ENCODE data around the gene CFAP68. TPM values are rescaled to one million over a fixed set of nuclear protein-coding genes. Genes with fewer than 3 reads are reported as not detected.

CFAP68 gene
- total and polyA plus RNA-seq, 7 donors, result 4.4 to 17.7 (median 7.6) TPM

DNA sequence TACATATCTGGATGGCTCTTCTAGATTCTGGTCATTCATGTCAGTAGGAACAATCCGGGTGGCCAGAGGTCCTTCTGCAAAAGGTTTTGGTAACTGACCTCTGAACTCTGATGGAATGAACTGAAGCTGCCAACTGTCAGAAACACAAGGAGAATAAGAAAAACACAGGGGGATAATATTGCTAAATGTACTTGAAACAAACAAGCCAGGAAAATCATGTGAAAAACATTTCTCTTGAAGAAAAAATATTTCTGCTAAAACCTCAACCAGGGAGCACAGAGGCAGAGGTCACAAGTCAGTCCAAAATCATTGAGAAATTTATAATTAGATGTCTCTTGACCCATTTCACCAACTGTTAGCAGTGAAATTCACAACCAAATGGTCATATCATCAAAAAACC lies 43.2 kb upstream of the CFAP68 start:
- intact Hi-C loops (cut with DNase I), result no loop called here
- Histone ChIP-seq H3K4me3 (no peak overlapping the region), H3K9me3 (no peaks in the 10 kb centered on the region), H3K27ac (peak overlapping the region; percentile 83), H3K4me1 (peaks cover 54% of the 10 kb centered on the region), H3K36me3 (ENCODE audit: insufficient read depth in 1 of 2, low read depth in 1 of 2) (peaks cover 6 to 39% of the 10 kb centered on the region in 2 donors), H3K27me3 (ENCODE audit: insufficient read depth in 3 of 3, low read length in 2 of 3) (no peaks in the 10 kb centered on the region)
- 73 to 81% (median 79%) methylated on average over 1 of the region's 1 CpG for WGBS, 3 donors
- ATAC-seq, result no peak
- DNase-seq, result no peak
- TF ChIP-seq, protein P1, sequence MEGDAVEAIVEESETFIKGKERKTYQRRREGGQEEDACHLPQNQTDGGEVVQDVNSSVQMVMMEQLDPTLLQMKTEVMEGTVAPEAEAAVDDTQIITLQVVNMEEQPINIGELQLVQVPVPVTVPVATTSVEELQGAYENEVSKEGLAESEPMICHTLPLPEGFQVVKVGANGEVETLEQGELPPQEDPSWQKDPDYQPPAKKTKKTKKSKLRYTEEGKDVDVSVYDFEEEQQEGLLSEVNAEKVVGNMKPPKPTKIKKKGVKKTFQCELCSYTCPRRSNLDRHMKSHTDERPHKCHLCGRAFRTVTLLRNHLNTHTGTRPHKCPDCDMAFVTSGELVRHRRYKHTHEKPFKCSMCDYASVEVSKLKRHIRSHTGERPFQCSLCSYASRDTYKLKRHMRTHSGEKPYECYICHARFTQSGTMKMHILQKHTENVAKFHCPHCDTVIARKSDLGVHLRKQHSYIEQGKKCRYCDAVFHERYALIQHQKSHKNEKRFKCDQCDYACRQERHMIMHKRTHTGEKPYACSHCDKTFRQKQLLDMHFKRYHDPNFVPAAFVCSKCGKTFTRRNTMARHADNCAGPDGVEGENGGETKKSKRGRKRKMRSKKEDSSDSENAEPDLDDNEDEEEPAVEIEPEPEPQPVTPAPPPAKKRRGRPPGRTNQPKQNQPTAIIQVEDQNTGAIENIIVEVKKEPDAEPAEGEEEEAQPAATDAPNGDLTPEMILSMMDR (IDR thresholded peaks at IDR 0.05), result no peak

DNA sequence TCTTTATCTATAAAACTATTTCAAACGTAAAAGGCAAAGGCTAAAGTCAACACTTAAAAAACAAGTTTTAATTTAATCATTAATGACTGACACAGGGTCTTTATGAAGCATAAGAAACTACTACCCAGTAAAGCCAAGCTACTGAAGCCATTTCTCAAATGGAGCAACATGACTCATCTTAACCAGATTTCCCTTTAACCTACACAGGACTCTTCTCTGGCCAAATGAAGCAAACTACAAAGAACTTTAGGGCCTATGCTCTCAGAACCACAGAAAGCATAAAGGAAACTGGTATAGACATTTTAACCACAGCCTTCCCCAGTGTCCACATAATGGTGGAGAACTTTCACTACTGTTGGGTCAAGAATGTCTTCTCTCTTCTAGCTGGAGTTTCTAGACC lies 42.6 kb upstream of the CFAP68 start:
- peaks cover 6 to 38% of the 10 kb centered on the region in 2 donors for H3K36me3 ChIP-seq (ENCODE audit: insufficient read depth in 1 of 2, low read depth in 1 of 2)
- intact Hi-C loops (cut with DNase I), result no loop called here

GRCh38 chr11:111837366-111837891 lies 41.9 kb upstream of the CFAP68 start:
- Histone ChIP-seq H3K27me3 (ENCODE audit: insufficient read depth in 3 of 3, low read length in 2 of 3) (no peaks in the 10 kb centered on the region), H3K9me3 (no peaks in the 10 kb centered on the region), H3K4me1 (peaks cover 58% of the 10 kb centered on the region), H3K36me3 (ENCODE audit: insufficient read depth in 1 of 2, low read depth in 1 of 2) (peaks cover 6 to 45% of the 10 kb centered on the region in 2 donors), H3K4me3 (no peak overlapping the region), H3K27ac (peak overlapping the region; percentile 83)
- peak; percentile 43 to 75 (median 62) for ATAC-seq
- TF ChIP-seq, protein P1 (IDR thresholded peaks at IDR 0.05), result no peak
- intact Hi-C loops (cut with DNase I), result no loop called here
- DNase-seq, result no peak
- 39 to 61% (median 41%) methylated on average over 5 of the region's 5 CpGs for WGBS, 3 donors

More for the DNA sequence above, 42.6 kb upstream of the CFAP68 start:
- peaks cover 57% of the 10 kb centered on the region for H3K4me1 ChIP-seq
- 94 to 100% (median 94%) methylated on average over 1 of the region's 1 CpG for WGBS, 3 donors
- DNase-seq (no peak), ATAC-seq (peak; percentile 48 to 60 (median 58))
- H3K27me3 ChIP-seq (ENCODE audit: insufficient read depth in 3 of 3, low read length in 2 of 3), result no peaks in the 10 kb centered on the region
- TF ChIP-seq, protein P1 (IDR thresholded peaks at IDR 0.05), result no peak
- H3K4me3 ChIP-seq, result no peak overlapping the region
- H3K27ac ChIP-seq, result peak overlapping the region; percentile 83
- no peaks in the 10 kb centered on the region for H3K9me3 ChIP-seq

GRCh38 chr11:111838054-111838453 lies 41.3 kb upstream of the CFAP68 start:
- Histone ChIP-seq H3K27ac (peak overlapping the region; percentile 83), H3K36me3 (ENCODE audit: insufficient read depth in 1 of 2, low read depth in 1 of 2) (peaks cover 6 to 51% of the 10 kb centered on the region in 2 donors), H3K4me3 (no peak overlapping the region), H3K27me3 (ENCODE audit: insufficient read depth in 3 of 3, low read length in 2 of 3) (no peaks in the 10 kb centered on the region), H3K4me1 (peaks cover 56% of the 10 kb centered on the region), H3K9me3 (no peaks in the 10 kb centered on the region)
- 43 to 77% (median 51%) methylated on average over 5 of the region's 5 CpGs for WGBS, 3 donors
- TF ChIP-seq, protein P1 (IDR thresholded peaks at IDR 0.05), result no peak
- intact Hi-C loops (cut with DNase I), result no loop called here
- DNase-seq, result no peak
- peak in 1 of 4 donors; percentile 36 for ATAC-seq

DNA sequence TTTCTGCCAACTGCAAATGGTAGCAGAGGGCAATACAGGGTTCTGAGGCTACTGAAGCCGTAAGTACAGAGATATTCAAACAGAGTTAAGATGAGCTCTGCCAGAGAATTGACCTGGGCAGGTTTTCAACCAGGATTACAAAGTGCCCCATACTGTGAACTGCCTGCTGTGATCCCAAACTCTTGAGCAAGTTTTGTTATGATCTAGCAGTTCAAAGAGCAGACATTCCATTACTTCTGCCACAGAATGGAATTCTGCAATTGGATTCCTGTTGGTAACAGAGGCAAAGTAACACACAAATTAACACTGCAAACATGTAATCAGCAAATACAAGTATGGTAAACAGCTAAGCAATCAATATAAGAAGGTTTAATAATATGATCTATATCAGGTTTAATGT lies 39.2 kb upstream of the CFAP68 start:
- no peak for DNase-seq
- peaks cover 2 to 66% of the 10 kb centered on the region in 2 donors for H3K36me3 ChIP-seq (ENCODE audit: insufficient read depth in 1 of 2, low read depth in 1 of 2)
- peaks cover 40% of the 10 kb centered on the region for H3K4me1 ChIP-seq
- intact Hi-C loops (cut with DNase I), result loop anchor here (5.0 kb wide), 4 partner anchors 63 to 273 kb away; partner anchors contain the start of gene SIK2 (in 1 of the 2)
- TF ChIP-seq, protein P1 (IDR thresholded peaks at IDR 0.05), result no peak
- ATAC-seq, result peak in 1 of 4 donors; percentile 20
- H3K27me3 ChIP-seq (ENCODE audit: insufficient read depth in 3 of 3, low read length in 2 of 3), result no peaks in the 10 kb centered on the region
- 33 to 59% (median 33%) methylated on average over 1 of the region's 1 CpG for WGBS, 3 donors
- H3K27ac ChIP-seq, result peak overlapping the region; percentile 83
- H3K9me3 ChIP-seq, result no peaks in the 10 kb centered on the region
- H3K4me3 ChIP-seq, result no peak overlapping the region

Measured in psoas muscle (tissue), 8 donors.